Activated naive CD8-positive, alpha-beta T cell treated with anti-CD3 and anti-CD28 coated beads, Interleukin-2, amount 50 U/mL, for 24 hours (primary cell): Measurements from ENCODE around the gene ZNF219.
A peak's percentile ranks its signal among the peaks of the same experiment; 100 is the strongest.

Source experiments
- ATAC-seq: fragments of 150-1000 bp; cut with Tn5 transposase; one replicate; pipeline ENCODE4 v1.10.0; 2021
- DNase-seq: peaks from one replicate; pipeline ENCODE4 v3.0.0; 2021
- H3K27ac Mint-ChIP-seq: one replicate; pipeline ENCODE4 v1.8.0; 2021; ENCODE audit warnings: mild to moderate bottlenecking, mixed read lengths
- H3K27me3 Mint-ChIP-seq: one replicate; pipeline ENCODE4 v1.8.0; 2021; ENCODE audit warnings: mixed read lengths
- H3K36me3 Mint-ChIP-seq: one replicate; pipeline ENCODE4 v1.8.0; 2021; ENCODE audit warnings: low read depth, mixed read lengths
- H3K4me1 Mint-ChIP-seq: one replicate; pipeline ENCODE4 v1.8.0; 2021; ENCODE audit warnings: mixed read lengths
- H3K4me3 Mint-ChIP-seq: one replicate; pipeline ENCODE4 v1.8.0; 2021; ENCODE audit warnings: mild to moderate bottlenecking, moderate library complexity, mixed read lengths
- H3K9me3 Mint-ChIP-seq: one replicate; pipeline ENCODE4 v1.8.0; 2021; ENCODE audit warnings: mixed read lengths

The ZNF219 gene

GRCh38 chr14:21070610-21071224, 27.7 kb downstream of the ZNF219 start:
- Mint-ChIP-seq H3K36me3 (no peaks in the 10 kb centered on the region), H3K27ac (no peak overlapping the region), H3K4me3 (peak overlapping the region; percentile 75), H3K4me1 (peaks cover 34% of the 10 kb centered on the region), H3K9me3 (no peaks in the 10 kb centered on the region), H3K27me3 (peaks cover 58% of the 10 kb centered on the region)
- peak; percentile 8 for ATAC-seq
- DNase-seq = no peak

GRCh38 chr14:21070083-21070609, 28.3 kb downstream of the ZNF219 start, which contains the start of gene ARHGEF40:
Gene ARHGEF40 (plus strand): TSS chr14:21070304. CDS start chr14:21070397, 93 bp downstream.
- Mint-ChIP-seq H3K27ac (no peak within 1 kb of the TSS), H3K4me1 (peaks cover 34% of the 10 kb centered on the region), H3K4me3 (peak within 1 kb of the TSS; percentile 75), H3K27me3 (peaks cover 62% of the 10 kb centered on the region), H3K9me3 (no peaks in the 10 kb centered on the region), H3K36me3 (no peaks in the 10 kb centered on the region)
- DNase-seq = peak; percentile 27
- peak; percentile 10 for ATAC-seq

GRCh38 chr14:21069388-21070082, 28.9 kb downstream of the ZNF219 start:
- ATAC-seq = no peak
- H3K9me3 Mint-ChIP-seq = no peaks in the 10 kb centered on the region
- no peak overlapping the region for H3K27ac Mint-ChIP-seq
- peaks cover 67% of the 10 kb centered on the region for H3K27me3 Mint-ChIP-seq
- no peak for DNase-seq
- no peaks in the 10 kb centered on the region for H3K36me3 Mint-ChIP-seq
- H3K4me1 Mint-ChIP-seq = peaks cover 34% of the 10 kb centered on the region
- peak overlapping the region; percentile 71 for H3K4me3 Mint-ChIP-seq

DNA sequence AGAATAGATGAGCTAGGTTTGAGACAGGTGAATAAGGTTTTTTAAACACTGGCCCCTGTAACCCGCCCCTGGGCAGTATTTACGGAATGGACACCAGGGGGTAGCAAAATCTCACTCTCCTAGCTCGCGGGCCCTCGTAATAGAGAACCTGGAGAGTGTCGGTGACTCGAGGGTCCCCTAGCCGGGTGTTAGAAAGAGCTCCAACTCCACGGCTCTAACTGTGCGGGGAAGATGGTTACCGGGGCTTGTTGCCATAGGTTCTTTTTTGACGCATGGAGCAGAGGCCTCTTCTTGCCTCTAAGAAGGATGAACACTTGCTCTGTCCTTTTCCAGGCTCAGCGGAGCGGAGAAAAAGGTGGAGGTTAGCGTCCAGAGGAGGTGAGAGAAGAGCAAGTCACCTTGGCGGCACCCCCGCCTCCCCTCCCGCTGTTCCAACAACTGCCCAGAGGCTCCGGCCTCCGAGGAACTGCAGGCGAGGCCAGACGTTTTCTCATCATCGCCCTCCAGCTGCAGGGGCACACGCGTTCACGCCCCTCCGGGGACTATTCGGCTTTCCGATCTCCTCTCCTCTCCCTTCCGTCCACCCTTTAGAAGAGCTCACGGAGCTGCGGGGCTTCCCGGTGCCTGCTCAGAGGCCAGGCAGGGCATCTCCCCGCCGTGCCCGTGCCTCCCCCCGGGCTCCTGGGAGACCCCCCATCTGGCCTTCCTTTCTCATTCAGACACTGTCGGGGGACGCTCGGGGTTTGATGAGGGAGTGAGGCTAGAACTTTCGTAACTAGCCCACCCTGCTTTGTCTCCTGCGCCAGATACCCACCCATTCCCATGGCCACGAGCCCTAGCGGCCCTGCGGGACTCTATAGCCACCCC, 29.7 kb downstream of the ZNF219 start:
- Mint-ChIP-seq H3K36me3 (no peaks in the 10 kb centered on the region), H3K27ac (no peak overlapping the region), H3K4me1 (peaks cover 34% of the 10 kb centered on the region), H3K9me3 (no peaks in the 10 kb centered on the region), H3K27me3 (peaks cover 67% of the 10 kb centered on the region), H3K4me3 (peak overlapping the region; percentile 71)
- peak; percentile 53 for DNase-seq
- peak; percentile 63 for ATAC-seq

- no peak for ATAC-seq
- peaks cover 67% of the 10 kb centered on the region for H3K27me3 Mint-ChIP-seq
- H3K4me1 Mint-ChIP-seq = peaks cover 28% of the 10 kb centered on the region
- H3K4me3 Mint-ChIP-seq = no peak overlapping the region
- no peaks in the 10 kb centered on the region for H3K36me3 Mint-ChIP-seq
- DNase-seq = no peak
- no peak overlapping the region for H3K27ac Mint-ChIP-seq
- H3K9me3 Mint-ChIP-seq = no peaks in the 10 kb centered on the region
Observed at GRCh38 chr14:21066882-21067502, 31.5 kb downstream of the ZNF219 start.

DNA sequence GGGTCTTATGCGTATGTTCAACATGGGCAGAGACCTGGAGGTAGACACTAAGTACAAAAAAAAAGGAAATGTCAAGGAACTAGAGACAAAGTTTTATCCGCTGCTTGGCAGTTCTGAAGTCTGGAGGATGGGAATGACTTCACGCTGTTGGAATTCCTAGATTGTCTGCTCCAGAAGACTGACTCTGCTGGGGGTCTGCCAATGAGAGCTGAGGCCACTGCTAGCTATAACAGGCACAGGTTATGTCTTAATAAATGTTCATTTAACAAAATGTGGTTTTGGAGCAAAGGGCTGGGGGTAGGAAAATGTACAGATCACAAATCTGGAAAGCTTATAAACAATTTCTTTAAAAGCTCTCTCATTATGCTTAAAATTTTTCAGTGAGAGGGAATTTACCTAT, 35.0 kb downstream of the ZNF219 start:
- Mint-ChIP-seq H3K27ac (no peak overlapping the region), H3K4me3 (no peak overlapping the region), H3K36me3 (no peaks in the 10 kb centered on the region), H3K9me3 (no peaks in the 10 kb centered on the region), H3K27me3 (peaks cover 44% of the 10 kb centered on the region), H3K4me1 (peaks cover under 1% of the 10 kb centered on the region)
- DNase-seq (no peak), ATAC-seq (no peak)

DNA sequence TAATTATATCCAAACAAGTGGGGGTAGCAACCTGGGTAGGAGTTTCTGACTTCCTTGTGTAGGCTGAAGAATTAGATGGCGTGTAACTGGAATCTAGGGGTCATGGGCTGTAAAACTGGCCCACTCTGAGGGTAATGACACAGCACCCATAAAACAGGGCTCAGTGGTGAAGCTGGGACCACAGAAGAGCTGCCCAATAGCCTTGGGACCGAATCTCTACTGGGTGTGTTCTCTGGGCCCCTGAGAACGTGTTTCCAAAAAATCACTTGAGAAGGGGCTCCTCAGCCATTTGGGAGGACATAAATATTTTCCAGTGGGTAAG, 37.1 kb downstream of the ZNF219 start:
- ATAC-seq = no peak
- Mint-ChIP-seq H3K27ac (no peak overlapping the region), H3K4me3 (no peak overlapping the region), H3K36me3 (no peaks in the 10 kb centered on the region), H3K27me3 (peaks cover 30% of the 10 kb centered on the region), H3K9me3 (no peaks in the 10 kb centered on the region), H3K4me1 (no peaks in the 10 kb centered on the region)
- DNase-seq = no peak

DNA sequence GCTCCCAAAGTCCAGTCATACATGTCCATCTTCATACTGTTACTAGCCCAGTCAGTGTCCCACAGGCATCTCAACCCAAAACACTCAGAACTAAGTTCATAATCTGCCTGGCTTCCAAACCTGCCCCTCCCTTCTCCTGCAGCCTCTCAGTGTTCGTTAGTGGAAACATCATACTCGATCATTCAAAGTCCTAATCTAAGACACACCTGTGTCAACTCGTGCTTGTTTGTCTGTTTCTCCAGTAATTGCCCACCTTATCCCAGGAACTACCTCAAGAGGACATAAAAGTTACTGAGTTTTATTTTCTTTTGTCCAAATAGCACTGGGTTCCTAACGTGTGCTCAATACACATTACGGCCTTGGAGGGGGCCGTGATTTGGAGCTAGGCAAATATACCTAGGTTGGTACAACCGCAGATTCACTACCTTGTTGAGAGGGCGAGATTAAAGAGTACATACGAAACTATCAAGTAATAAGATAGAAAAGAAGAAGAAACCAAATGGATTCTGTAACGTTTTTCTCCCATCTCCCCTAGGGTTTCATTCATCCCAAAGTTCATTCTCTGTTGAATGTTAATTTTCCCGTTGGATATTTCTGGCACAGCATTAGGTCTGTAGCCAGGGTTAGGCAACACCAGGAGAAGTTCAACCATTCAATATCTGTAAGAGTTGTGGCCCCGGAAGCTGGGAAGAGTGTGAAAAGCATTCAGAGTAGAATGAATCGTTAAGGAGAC, 37.7 kb downstream of the ZNF219 start:
- ATAC-seq (no peak), DNase-seq (no peak)
- Mint-ChIP-seq H3K27ac (no peak overlapping the region), H3K9me3 (no peaks in the 10 kb centered on the region), H3K27me3 (peaks cover 27% of the 10 kb centered on the region), H3K4me1 (no peaks in the 10 kb centered on the region), H3K4me3 (no peak overlapping the region), H3K36me3 (no peaks in the 10 kb centered on the region)

DNA sequence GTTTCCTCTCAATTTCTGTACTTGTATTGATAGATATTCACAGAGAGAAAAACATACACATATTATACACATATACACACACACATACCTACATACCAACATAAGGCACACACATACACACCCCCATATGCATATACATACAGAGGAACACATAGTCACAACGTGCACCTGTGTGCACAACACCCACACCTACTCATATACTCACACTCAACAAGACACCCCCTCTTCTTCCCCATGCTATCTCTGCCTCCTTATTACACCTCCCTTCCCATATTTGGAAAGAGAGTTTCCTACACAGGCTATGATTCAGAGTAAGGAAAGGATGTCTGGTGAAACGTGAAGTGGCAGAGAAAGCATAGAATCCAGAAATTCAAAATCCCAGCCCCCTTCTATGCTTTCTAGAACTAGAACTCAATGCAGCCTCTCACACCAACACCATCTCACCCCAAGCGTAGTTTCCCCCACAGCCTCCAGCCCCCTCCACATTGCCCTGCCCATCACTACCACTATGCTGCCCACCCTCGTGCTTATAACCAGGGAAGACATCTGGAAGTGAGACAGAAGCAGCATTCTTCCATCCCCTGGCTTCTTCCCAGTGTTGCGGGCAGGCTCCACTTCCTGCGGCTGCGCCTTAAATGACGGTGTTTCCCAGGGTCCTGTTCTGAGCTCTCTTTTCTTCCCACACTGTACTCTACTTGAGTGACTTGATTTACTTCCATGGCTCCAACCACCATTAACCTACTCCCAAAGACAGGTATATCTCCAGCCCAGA, 38.4 kb downstream of the ZNF219 start:
- H3K27me3 Mint-ChIP-seq = peaks cover 21% of the 10 kb centered on the region
- no peak overlapping the region for H3K4me3 Mint-ChIP-seq
- H3K27ac Mint-ChIP-seq = no peak overlapping the region
- ATAC-seq (no peak), DNase-seq (no peak)
- H3K4me1 Mint-ChIP-seq = no peaks in the 10 kb centered on the region
- no peaks in the 10 kb centered on the region for H3K36me3 Mint-ChIP-seq
- H3K9me3 Mint-ChIP-seq = no peaks in the 10 kb centered on the region

DNA sequence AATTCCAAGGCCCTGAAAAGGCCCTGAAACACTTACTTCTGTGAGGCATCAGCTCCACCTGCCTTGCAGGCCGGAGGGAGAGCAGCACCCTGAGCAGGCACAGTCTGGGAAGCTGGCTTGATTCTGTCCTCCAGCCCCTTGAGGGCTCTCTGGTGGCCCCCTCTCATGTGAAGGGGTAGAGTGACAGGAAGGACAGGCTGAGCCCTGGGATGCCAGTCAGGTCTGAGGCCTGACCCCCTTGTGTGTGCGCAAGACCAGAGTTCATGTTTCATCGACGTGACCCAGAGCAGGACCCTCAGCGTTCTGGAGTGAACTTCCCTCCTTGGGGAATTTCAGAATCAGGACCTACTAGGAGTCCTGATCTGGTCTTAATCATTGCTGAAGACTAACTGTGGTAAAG, 39.6 kb downstream of the ZNF219 start:
- no peak for ATAC-seq
- no peaks in the 10 kb centered on the region for H3K36me3 Mint-ChIP-seq

GRCh38 chr14:21057803-21058675, 40.4 kb downstream of the ZNF219 start, which contains the start of gene RNASE8:
Gene RNASE8 (plus strand): TSS chr14:21057822. CDS start chr14:21057893, 71 bp downstream.
- H3K27ac Mint-ChIP-seq = no peak within 1 kb of the TSS
- ATAC-seq = peak; percentile 64
- peaks cover 10% of the 10 kb centered on the region for H3K27me3 Mint-ChIP-seq
- DNase-seq = no peak
- no peaks in the 10 kb centered on the region for H3K9me3 Mint-ChIP-seq
- no peaks in the 10 kb centered on the region for H3K36me3 Mint-ChIP-seq
- no peaks in the 10 kb centered on the region for H3K4me1 Mint-ChIP-seq
- H3K4me3 Mint-ChIP-seq = no peak within 1 kb of the TSS

More for the DNA sequence above, 39.6 kb downstream of the ZNF219 start:
- peaks cover 16% of the 10 kb centered on the region for H3K27me3 Mint-ChIP-seq
- H3K27ac Mint-ChIP-seq = no peak overlapping the region
- no peaks in the 10 kb centered on the region for H3K4me1 Mint-ChIP-seq
- H3K9me3 Mint-ChIP-seq = no peaks in the 10 kb centered on the region
- no peak overlapping the region for H3K4me3 Mint-ChIP-seq
- no peak for DNase-seq

DNA sequence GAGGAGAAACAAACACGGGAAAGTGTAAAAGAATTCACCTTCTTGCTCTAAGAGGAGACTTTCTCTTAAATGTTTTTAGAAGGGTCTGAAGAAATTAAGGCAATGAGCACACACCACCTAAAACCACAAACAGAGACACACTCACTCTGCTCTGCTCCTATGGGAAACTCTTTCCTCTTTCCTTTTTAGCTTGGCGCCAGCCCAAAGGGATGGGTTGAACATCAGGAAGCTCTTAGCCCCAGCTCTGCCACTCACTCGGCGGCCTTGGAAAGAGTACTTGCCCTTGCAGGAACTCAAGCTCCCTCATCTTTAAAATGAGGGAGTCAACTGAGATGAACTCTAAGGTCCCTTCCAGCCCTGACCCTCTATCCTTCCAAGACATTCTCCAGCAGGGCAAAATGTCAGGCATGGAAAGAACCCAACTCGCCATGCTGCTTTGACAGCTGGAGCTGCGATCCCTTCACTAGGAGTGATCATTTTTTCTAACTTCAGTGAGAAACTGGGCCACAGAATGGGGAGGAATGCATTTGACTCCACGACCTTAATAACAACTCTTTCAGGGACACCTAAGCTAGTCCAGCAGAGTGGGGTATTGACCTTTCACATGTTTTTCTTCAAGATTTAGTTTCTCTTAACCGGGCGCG, 41.8 kb downstream of the ZNF219 start:
- H3K4me1 Mint-ChIP-seq = no peaks in the 10 kb centered on the region
- H3K4me3 Mint-ChIP-seq = no peak overlapping the region
- no peak overlapping the region for H3K27ac Mint-ChIP-seq
- ATAC-seq (no peak), DNase-seq (no peak)
- H3K9me3 Mint-ChIP-seq = no peaks in the 10 kb centered on the region
- H3K27me3 Mint-ChIP-seq = peaks cover 4% of the 10 kb centered on the region
- H3K36me3 Mint-ChIP-seq = no peaks in the 10 kb centered on the region
